ENCODE data around the gene FRZB. TPM values are rescaled to one million over a fixed set of nuclear protein-coding genes. Genes with fewer than 3 reads are reported as not detected.

FRZB gene
- total RNA-seq, 2 donors from 2014 or later = 0.66 to 2.9 TPM

DNA sequence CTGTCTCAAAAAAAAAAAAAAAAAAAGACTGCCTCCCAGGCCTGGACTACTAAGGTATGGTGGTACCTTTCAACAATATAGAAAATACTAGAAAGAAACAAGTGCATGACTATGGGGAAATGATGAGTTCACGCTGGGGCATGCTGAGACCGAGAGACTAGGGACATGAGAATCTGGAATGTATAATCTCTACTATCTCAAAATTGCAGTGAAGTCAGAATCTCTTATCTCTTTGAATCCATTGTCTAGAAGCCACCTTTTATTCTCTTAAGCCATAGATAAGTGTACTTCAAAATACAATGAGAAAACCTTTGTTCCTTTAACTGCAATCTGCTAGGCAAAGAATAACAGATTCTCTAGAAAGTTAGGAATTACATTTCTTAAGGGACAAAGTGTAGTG, 5.6 kb downstream of the FRZB start:
- no peaks in the 10 kb centered on the region for H3K36me3 ChIP-seq (replicated peaks in 1 of 2; ENCODE audit: insufficient read depth in 1 of 2, low read depth in 2 of 2)
- no peak for ATAC-seq

DNA sequence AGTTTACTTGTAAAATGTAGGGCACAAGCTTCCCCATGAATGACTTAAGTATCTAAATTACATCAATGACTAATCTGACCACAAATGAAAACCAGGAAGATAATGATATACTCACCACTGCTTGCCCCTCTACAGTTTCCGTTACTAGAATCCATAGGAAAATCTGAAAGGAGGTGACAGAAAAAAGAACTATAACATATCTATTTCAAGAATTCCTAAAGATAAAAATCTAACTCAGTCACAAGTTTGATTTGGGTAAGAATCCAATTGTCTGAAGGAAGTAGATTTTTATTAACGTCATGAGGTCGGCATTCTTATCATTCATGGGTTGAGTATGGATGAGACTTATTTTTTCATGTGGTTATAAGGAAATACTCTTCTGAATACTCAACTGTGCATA, 7.8 kb downstream of the FRZB start:
- Histone ChIP-seq H3K27me3 (no peaks in the 10 kb centered on the region), H3K27ac (no peak overlapping the region), H3K36me3 (replicated peaks in 1 of 2; ENCODE audit: insufficient read depth in 1 of 2, low read depth in 2 of 2) (no peaks in the 10 kb centered on the region), H3K9me3 (no peaks in the 10 kb centered on the region), H3K4me1 (peaks cover 7% of the 10 kb centered on the region), H3K4me3 (no peak overlapping the region)
- WGBS, 2 donors = 93 to 94% methylated on average over 3 of the region's 3 CpGs
- no peak for TF ChIP-seq POLR2A (IDR thresholded peaks at IDR 0.05)
- TF ChIP-seq, protein P1, sequence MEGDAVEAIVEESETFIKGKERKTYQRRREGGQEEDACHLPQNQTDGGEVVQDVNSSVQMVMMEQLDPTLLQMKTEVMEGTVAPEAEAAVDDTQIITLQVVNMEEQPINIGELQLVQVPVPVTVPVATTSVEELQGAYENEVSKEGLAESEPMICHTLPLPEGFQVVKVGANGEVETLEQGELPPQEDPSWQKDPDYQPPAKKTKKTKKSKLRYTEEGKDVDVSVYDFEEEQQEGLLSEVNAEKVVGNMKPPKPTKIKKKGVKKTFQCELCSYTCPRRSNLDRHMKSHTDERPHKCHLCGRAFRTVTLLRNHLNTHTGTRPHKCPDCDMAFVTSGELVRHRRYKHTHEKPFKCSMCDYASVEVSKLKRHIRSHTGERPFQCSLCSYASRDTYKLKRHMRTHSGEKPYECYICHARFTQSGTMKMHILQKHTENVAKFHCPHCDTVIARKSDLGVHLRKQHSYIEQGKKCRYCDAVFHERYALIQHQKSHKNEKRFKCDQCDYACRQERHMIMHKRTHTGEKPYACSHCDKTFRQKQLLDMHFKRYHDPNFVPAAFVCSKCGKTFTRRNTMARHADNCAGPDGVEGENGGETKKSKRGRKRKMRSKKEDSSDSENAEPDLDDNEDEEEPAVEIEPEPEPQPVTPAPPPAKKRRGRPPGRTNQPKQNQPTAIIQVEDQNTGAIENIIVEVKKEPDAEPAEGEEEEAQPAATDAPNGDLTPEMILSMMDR (IDR thresholded peaks at IDR 0.05) = no peak
- DNase-seq (no peak), ATAC-seq (no peak)
- intact Hi-C loops (cut with DNase I) = no loop called here

More for the DNA sequence above, 5.6 kb downstream of the FRZB start:
- WGBS, 2 donors = 96 to 98% methylated on average over 2 of the region's 2 CpGs
- Histone ChIP-seq H3K27ac (no peak overlapping the region), H3K9me3 (no peaks in the 10 kb centered on the region), H3K27me3 (no peaks in the 10 kb centered on the region), H3K4me3 (no peak overlapping the region), H3K4me1 (peaks cover 7% of the 10 kb centered on the region)
- intact Hi-C loops (cut with DNase I) = no loop called here
- no peak for DNase-seq
- TF ChIP-seq, protein P1 (IDR thresholded peaks at IDR 0.05) = no peak
- no peak for TF ChIP-seq POLR2A (IDR thresholded peaks at IDR 0.05)

DNA sequence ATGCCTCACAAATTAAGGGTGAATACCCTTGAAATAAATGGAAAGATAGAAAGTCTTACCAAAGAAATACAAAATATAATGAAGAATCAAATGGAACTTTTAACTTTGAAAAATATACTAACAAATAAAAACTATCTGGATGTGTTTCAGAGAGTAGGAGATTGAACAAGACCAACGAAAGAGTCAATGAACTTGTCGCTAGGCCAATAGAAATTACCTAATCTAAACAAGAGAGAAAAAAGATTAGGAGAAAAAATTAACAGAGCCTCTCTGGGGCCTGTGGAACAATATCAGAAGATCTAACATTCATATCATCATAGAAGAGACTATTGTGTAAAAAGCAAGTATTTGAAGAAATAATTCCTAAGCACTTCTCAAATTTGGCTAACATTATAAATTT, 11.1 kb downstream of the FRZB start:
- ATAC-seq (no peak), DNase-seq (no peak)
- 73 to 79% methylated on average over 2 of the region's 2 CpGs for WGBS, 2 donors

DNA sequence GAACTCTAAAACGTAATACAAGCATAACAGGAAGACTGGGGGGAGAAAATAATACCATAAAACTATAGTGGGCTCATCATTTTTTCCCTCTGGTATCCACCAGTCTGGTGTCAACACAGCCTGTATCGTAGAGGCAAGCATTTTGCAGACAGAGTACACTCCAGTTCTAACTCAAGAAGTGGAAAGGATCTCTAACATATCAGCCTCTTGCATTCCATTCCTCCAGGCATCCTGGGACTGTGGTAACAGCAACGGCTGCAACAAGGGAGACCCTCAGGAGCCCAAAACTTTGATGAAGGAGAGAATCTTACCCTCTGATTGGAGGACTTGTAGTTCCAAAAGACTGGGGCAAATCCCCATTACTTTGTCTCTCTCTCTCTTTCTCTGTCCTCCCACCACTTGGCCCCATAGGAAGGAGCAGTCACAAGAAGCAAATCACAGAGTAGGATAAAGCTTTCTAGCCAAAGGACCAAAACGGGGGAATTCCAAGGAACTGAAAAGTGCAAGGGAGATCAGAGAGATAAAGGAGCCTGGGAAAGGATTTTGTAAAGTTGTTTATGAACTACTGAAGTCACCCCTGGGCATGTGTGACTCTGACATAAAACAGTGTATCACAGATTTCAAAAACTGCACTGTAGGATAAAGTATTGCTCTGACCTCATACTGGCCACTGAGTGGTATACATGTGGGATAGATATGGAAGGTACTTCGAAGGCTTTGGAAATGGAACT, 11.9 kb downstream of the FRZB start:
- Histone ChIP-seq H3K4me1 (no peaks in the 10 kb centered on the region), H3K9me3 (no peaks in the 10 kb centered on the region), H3K27ac (no peak overlapping the region), H3K27me3 (no peaks in the 10 kb centered on the region), H3K4me3 (no peak overlapping the region), H3K36me3 (replicated peaks in 1 of 2; ENCODE audit: insufficient read depth in 1 of 2, low read depth in 2 of 2) (no peaks in the 10 kb centered on the region)
- no peak for DNase-seq
- ATAC-seq = no peak
- 59 to 61% methylated on average over 5 of the region's 5 CpGs for WGBS, 2 donors
- TF ChIP-seq, protein P1 (IDR thresholded peaks at IDR 0.05) = no peak
- TF ChIP-seq POLR2A (IDR thresholded peaks at IDR 0.05) = no peak
- intact Hi-C loops (cut with DNase I) = no loop called here

More for the DNA sequence above, 11.1 kb downstream of the FRZB start:
- Histone ChIP-seq H3K36me3 (replicated peaks in 1 of 2; ENCODE audit: insufficient read depth in 1 of 2, low read depth in 2 of 2) (no peaks in the 10 kb centered on the region), H3K4me1 (no peaks in the 10 kb centered on the region), H3K27me3 (no peaks in the 10 kb centered on the region), H3K9me3 (no peaks in the 10 kb centered on the region), H3K27ac (no peak overlapping the region), H3K4me3 (no peak overlapping the region)
- TF ChIP-seq, protein P1 (IDR thresholded peaks at IDR 0.05) = no peak
- TF ChIP-seq POLR2A (IDR thresholded peaks at IDR 0.05) = no peak
- intact Hi-C loops (cut with DNase I) = no loop called here

DNA sequence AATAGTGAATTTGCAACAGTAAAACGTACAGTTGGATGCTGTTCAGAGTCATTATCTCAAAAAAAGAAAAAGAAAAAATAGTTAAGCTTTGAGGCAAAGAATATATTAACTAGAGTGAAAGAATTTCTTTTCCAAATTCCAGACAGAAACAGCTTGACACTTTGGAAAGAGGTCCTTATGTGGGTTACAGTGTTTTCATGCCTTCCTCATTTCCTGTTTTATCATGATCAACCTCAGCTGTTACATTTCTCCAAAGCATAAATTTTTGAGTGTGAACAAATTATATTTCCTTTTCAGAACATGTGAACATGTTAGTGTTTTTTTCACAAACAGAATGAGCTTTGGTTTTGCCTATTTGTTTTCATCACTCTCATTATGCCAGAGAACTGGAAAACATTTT, 13.6 kb downstream of the FRZB start:
- Histone ChIP-seq H3K4me1 (no peaks in the 10 kb centered on the region), H3K4me3 (no peak overlapping the region), H3K9me3 (no peaks in the 10 kb centered on the region), H3K27me3 (no peaks in the 10 kb centered on the region), H3K27ac (no peak overlapping the region), H3K36me3 (replicated peaks in 1 of 2; ENCODE audit: insufficient read depth in 1 of 2, low read depth in 2 of 2) (no peaks in the 10 kb centered on the region)
- DNase-seq (no peak), ATAC-seq (no peak)
- TF ChIP-seq, protein P1 (IDR thresholded peaks at IDR 0.05) = no peak
- no peak for TF ChIP-seq POLR2A (IDR thresholded peaks at IDR 0.05)
- intact Hi-C loops (cut with DNase I) = no loop called here
- WGBS, 2 donors = 50 to 54% methylated on average over 1 of the region's 1 CpG
